ENCODE results near the gene SLC46A3.

- TF ChIP-seq, protein P1, sequence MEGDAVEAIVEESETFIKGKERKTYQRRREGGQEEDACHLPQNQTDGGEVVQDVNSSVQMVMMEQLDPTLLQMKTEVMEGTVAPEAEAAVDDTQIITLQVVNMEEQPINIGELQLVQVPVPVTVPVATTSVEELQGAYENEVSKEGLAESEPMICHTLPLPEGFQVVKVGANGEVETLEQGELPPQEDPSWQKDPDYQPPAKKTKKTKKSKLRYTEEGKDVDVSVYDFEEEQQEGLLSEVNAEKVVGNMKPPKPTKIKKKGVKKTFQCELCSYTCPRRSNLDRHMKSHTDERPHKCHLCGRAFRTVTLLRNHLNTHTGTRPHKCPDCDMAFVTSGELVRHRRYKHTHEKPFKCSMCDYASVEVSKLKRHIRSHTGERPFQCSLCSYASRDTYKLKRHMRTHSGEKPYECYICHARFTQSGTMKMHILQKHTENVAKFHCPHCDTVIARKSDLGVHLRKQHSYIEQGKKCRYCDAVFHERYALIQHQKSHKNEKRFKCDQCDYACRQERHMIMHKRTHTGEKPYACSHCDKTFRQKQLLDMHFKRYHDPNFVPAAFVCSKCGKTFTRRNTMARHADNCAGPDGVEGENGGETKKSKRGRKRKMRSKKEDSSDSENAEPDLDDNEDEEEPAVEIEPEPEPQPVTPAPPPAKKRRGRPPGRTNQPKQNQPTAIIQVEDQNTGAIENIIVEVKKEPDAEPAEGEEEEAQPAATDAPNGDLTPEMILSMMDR (conservative IDR thresholded peaks at IDR 0.05; ENCODE audit: low read length): no peak
- TF ChIP-seq EZH2phosphoT487 (IDR thresholded peaks at IDR 0.05; ENCODE audit: borderline replicate concordance, low read depth, low read length): no peak
Measured at GRCh38 chr13:28761586-28761985, 42.8 kb upstream of the SLC46A3 start.
